CD14-positive monocyte (primary cell): ENCODE results near the gene MAB21L3. TPM values are rescaled to one million over a fixed set of nuclear protein-coding genes. Genes with fewer than 3 reads are reported as not detected.

Experiments
- DNase-seq, 3 donors: peaks; one replicate each; pipeline ENCODE4 v3.0.0-alpha.2; 2011 to 2022
- H2AFZ ChIP-seq: 2 replicates; pipeline ENCODE4 v1.6.0; 2012; ENCODE audit warnings: mild to moderate bottlenecking, low read depth, low read length, inconsistent platforms; ENCODE audit not compliant: insufficient read depth, poor library complexity, severe bottlenecking
- H3K27ac ChIP-seq, 2 donors: 1 replicate in 1 of 2; 2 replicates in 1 of 2; pipeline ENCODE4 v1.5.1; 2012 to 2013; ENCODE audit warnings: low read length in 2 of 2, control low read depth in 1 of 2, inconsistent platforms in 1 of 2, low read depth in 1 of 2, mild to moderate bottlenecking in 1 of 2
- H3K27me3 ChIP-seq, 2 donors: one replicate each; pipeline versions ENCODE4 v1.6.0 to v1.6.1; 2011 to 2013; ENCODE audit warnings: low read length in 2 of 2; ENCODE audit not compliant: control insufficient read depth in 2 of 2, insufficient read depth in 2 of 2
- H3K36me3 ChIP-seq, 2 donors: replicated peaks in 1 of 2; 1 replicate in 1 of 2; 2 replicates in 1 of 2; pipeline versions ENCODE4 v1.5.1 to v1.6.1; 2012 to 2013; ENCODE audit warnings: low read length in 2 of 2, control low read depth in 1 of 2, inconsistent platforms in 1 of 2, mild to moderate bottlenecking in 1 of 2; ENCODE audit not compliant: insufficient read depth in 2 of 2, control insufficient read depth in 1 of 2
- H3K4me1 ChIP-seq, 2 donors: 1 replicate in 1 of 2; 2 replicates in 1 of 2; pipeline versions ENCODE4 v1.5.1 to v1.6.1; 2012 to 2013; ENCODE audit warnings: low read length in 2 of 2, control low read depth in 1 of 2, inconsistent platforms in 1 of 2, mild to moderate bottlenecking in 1 of 2, moderate library complexity in 1 of 2; ENCODE audit not compliant: insufficient read depth in 2 of 2, control insufficient read depth in 1 of 2
- H3K4me2 ChIP-seq: replicated peaks from 2 replicates; pipeline ENCODE3; 2012; ENCODE audit warnings: low read length, moderate library complexity, mild to moderate bottlenecking; ENCODE audit not compliant: poor library complexity, severe bottlenecking; ENCODE audit errors: extremely low read depth
- H3K4me3 ChIP-seq, 3 experiments: fragments of 200-600 bp in 1 of 3; sonication (generic) in 1 of 3; replicated peaks in 1 of 3; 1 replicate in 2 of 3; 2 replicates in 1 of 3; pipeline ENCODE4 v1.5.1; 2011 to 2013; ENCODE audit warnings: low read length in 3 of 3, mild to moderate bottlenecking in 3 of 3, control low read depth in 2 of 3, low read depth in 2 of 3, inconsistent platforms in 1 of 3, moderate library complexity in 1 of 3
- H3K79me2 ChIP-seq: 2 replicates; pipeline ENCODE4 v1.6.0; 2012; ENCODE audit warnings: mild to moderate bottlenecking, control low read depth, inconsistent platforms, low read length, moderate library complexity; ENCODE audit not compliant: insufficient read depth
- H3K9ac ChIP-seq: 2 replicates; pipeline ENCODE4 v1.6.0; 2017; ENCODE audit warnings: low read length, mild to moderate bottlenecking; ENCODE audit not compliant: insufficient read depth, poor library complexity, severe bottlenecking
- H3K9me3 ChIP-seq, 2 donors: replicated peaks in 1 of 2; 1 replicate in 1 of 2; 2 replicates in 1 of 2; pipeline versions ENCODE4 v1.5.1 to v1.6.1; 2012 to 2013; ENCODE audit warnings: low read length in 2 of 2, control low read depth in 1 of 2; ENCODE audit not compliant: control insufficient read depth in 1 of 2, insufficient read depth in 1 of 2
- H4K20me1 ChIP-seq: 2 replicates; pipeline ENCODE4 v1.6.0; 2012; ENCODE audit warnings: mild to moderate bottlenecking, low read length, control low read depth, moderate library complexity; ENCODE audit not compliant: insufficient read depth
- H3K27ac Mint-ChIP-seq, 7 donors: one replicate each; pipeline ENCODE4 v1.8.0; 2020; ENCODE audit warnings: mild to moderate bottlenecking in 7 of 7, mixed read lengths in 7 of 7, moderate library complexity in 6 of 7, inconsistent platforms in 2 of 7
- H3K27me3 Mint-ChIP-seq, 3 donors: one replicate each; pipeline ENCODE4 v1.8.0; 2021 to 2022; ENCODE audit warnings: low read depth in 3 of 3, mild to moderate bottlenecking in 3 of 3, mixed read lengths in 3 of 3, moderate library complexity in 3 of 3, inconsistent platforms in 1 of 3
- H3K36me3 Mint-ChIP-seq, 2 donors: one replicate each; pipeline ENCODE4 v1.8.0; 2020; ENCODE audit warnings: mixed read lengths in 2 of 2, inconsistent platforms in 1 of 2, mild to moderate bottlenecking in 1 of 2
- H3K4me1 Mint-ChIP-seq: one replicate; pipeline ENCODE4 v1.8.0; 2020; ENCODE audit warnings: mild to moderate bottlenecking, mixed read lengths
- H3K4me3 Mint-ChIP-seq, 2 donors: one replicate each; pipeline ENCODE4 v1.8.0; 2020; ENCODE audit warnings: mild to moderate bottlenecking in 2 of 2, mixed read lengths in 2 of 2, moderate library complexity in 1 of 2
- H3K9me3 Mint-ChIP-seq, 7 donors: one replicate each; pipeline ENCODE4 v1.8.0; 2020 to 2022; ENCODE audit warnings: mixed read lengths in 7 of 7, mild to moderate bottlenecking in 6 of 7, moderate library complexity in 6 of 7, inconsistent platforms in 2 of 7
- CTCF ChIP-seq: fragments of 200-600 bp; IDR thresholded peaks from one replicate; pipeline ENCODE4 v1.8.0; 2022; ENCODE audit warnings: antibody characterized with exemption, mild to moderate bottlenecking
- WGBS: methylation state at CpG from one replicate; pipeline ENCODE4 v1.1.5; 2013; ENCODE audit warnings: missing lambda C conversion rate; ENCODE audit not compliant: insufficient coverage; 5-methylcytosine and 5-hydroxymethylcytosine counted together
- intact Hi-C, 2 donors: fragments of 100-400 bp; cut with micrococcal nuclease; formaldehyde crosslinking; loops; one replicate each; pipeline versions ENCODE4 v1.15.0 to v1.15.1; 2023
- polyA plus RNA-seq, 3 donors: library from polyadenylated mRNA; depleted of rRNA in 1 of 3; unstranded in 2 of 3; stranded (reverse) in 1 of 3; fragments of 300-500 nt in 2 of 3; fragments of >200 nt in 1 of 3; fragmentation: Illumina TruSeq in 2 of 3; gene quantifications; 1 replicate in 2 of 3; 2 replicates in 1 of 3; pipeline ENCODE4 v1.2.3, GENCODE V29; 2012 to 2021

MAB21L3 gene
- polyA plus RNA-seq, 3 donors: 0.44 TPM; not detected in 2

- H3K27ac Mint-ChIP-seq: peak overlapping the region in 1 of 7 donors; percentile 66
- Histone ChIP-seq H3K4me3 (no peak overlapping the region), H3K79me2 (no peaks in the 10 kb centered on the region), H2AFZ (no peak overlapping the region), H3K4me1 (no peaks in the 10 kb centered on the region), H4K20me1 (no peaks in the 10 kb centered on the region), H3K27me3 (no peaks in the 10 kb centered on the region), H3K27ac (no peak overlapping the region), H3K9ac (no peak overlapping the region), H3K4me2 (no peak overlapping the region), H3K36me3 (no peaks in the 10 kb centered on the region), H3K9me3 (no peaks in the 10 kb centered on the region)
- intact Hi-C loops: no loop called here
- H3K4me1 Mint-ChIP-seq: no peaks in the 10 kb centered on the region
- H3K27me3 Mint-ChIP-seq: peaks cover 0 to 2% (median 0%) of the 10 kb centered on the region in 3 donors
- H3K36me3 Mint-ChIP-seq: no peaks in the 10 kb centered on the region
- 81% methylated on average over 3 of the region's 3 CpGs for WGBS
- no peaks in the 10 kb centered on the region for H3K9me3 Mint-ChIP-seq
- no peak for DNase-seq
- H3K4me3 Mint-ChIP-seq: no peak overlapping the region
- TF ChIP-seq CTCF: no peak
Measured at GRCh38 chr1:116118471-116118870, 7.3 kb downstream of the MAB21L3 start.

- Mint-ChIP-seq H3K9me3 (no peaks in the 10 kb centered on the region), H3K4me3 (no peak overlapping the region), H3K27me3 (peaks cover 0 to 2% (median 0%) of the 10 kb centered on the region in 3 donors), H3K27ac (peak overlapping the region in 1 of 7 donors; percentile 32), H3K4me1 (no peaks in the 10 kb centered on the region), H3K36me3 (no peaks in the 10 kb centered on the region)
- no peak overlapping the region for H3K4me2 ChIP-seq
- no peak overlapping the region for H3K27ac ChIP-seq
- H3K9ac ChIP-seq: no peak overlapping the region
- TF ChIP-seq CTCF: no peak
- H3K27me3 ChIP-seq: no peaks in the 10 kb centered on the region
- H3K4me1 ChIP-seq: no peaks in the 10 kb centered on the region
- 89% methylated on average over 2 of the region's 3 CpGs for WGBS
- no peaks in the 10 kb centered on the region for H3K79me2 ChIP-seq
- H3K36me3 ChIP-seq: no peaks in the 10 kb centered on the region
- no peak for DNase-seq
- no peaks in the 10 kb centered on the region for H3K9me3 ChIP-seq
- H2AFZ ChIP-seq: no peak overlapping the region
- intact Hi-C loops: no loop called here
- H3K4me3 ChIP-seq: no peak overlapping the region
- no peaks in the 10 kb centered on the region for H4K20me1 ChIP-seq
Measured at GRCh38 chr1:116119876-116120275, 8.7 kb downstream of the MAB21L3 start.
